Calu3 (cell line): ENCODE results near the gene HS6ST2. TPM values are rescaled to one million over a fixed set of nuclear protein-coding genes. Genes with fewer than 3 reads are reported as not detected.

ENCODE experiments used
- BruUV-seq: library from RNA; stranded (reverse); fragments of 400-500 nt; replicated peaks from 2 replicates; lab custom pipeline; 2021; lab: Mats Ljungman, UMichigan
- CTCF ChIA-PET: fragments of 300-600 bp; sonication (Branson Sonifier 250); formaldehyde crosslinking; loops from one replicate; lab custom pipeline; 2022; ENCODE audit warnings: antibody characterized with exemption; lab: Charles Lee
- DNase-seq: peaks from one replicate; pipeline ENCODE4 v3.0.0; 2022
- H3K27ac Mint-ChIP-seq: one replicate; pipeline ENCODE4 v1.8.0; 2022; ENCODE audit warnings: mixed read lengths; ENCODE audit not compliant: unreplicated experiment
- H3K27me3 Mint-ChIP-seq: one replicate; pipeline ENCODE4 v1.8.0; 2022; ENCODE audit warnings: mixed read lengths; ENCODE audit not compliant: unreplicated experiment
- H3K36me3 Mint-ChIP-seq: one replicate; pipeline ENCODE4 v1.8.0; 2022; ENCODE audit warnings: mild to moderate bottlenecking, moderate library complexity, mixed read lengths; ENCODE audit not compliant: insufficient read depth, unreplicated experiment
- H3K4me1 Mint-ChIP-seq: one replicate; pipeline ENCODE4 v1.8.0; 2022; ENCODE audit warnings: mild to moderate bottlenecking, low read depth, mixed read lengths; ENCODE audit not compliant: unreplicated experiment
- H3K4me3 Mint-ChIP-seq: one replicate; pipeline ENCODE4 v1.8.0; 2022; ENCODE audit warnings: mild to moderate bottlenecking, low read depth, moderate library complexity, mixed read lengths; ENCODE audit not compliant: unreplicated experiment
- H3K9me3 Mint-ChIP-seq: one replicate; pipeline ENCODE4 v1.8.0; 2022; ENCODE audit warnings: low read depth, mixed read lengths; ENCODE audit not compliant: unreplicated experiment
- CTCF ChIP-seq: fragments of 200-600 bp; IDR thresholded peaks from one replicate; pipeline ENCODE4 v1.8.0; 2022; ENCODE audit warnings: antibody characterized with exemption; ENCODE audit not compliant: unreplicated experiment
- intact Hi-C: fragments of 100-400 bp; cut with micrococcal nuclease; formaldehyde crosslinking; loops from one replicate; pipeline ENCODE4 v1.10.0; 2022; ENCODE audit not compliant: unreplicated experiment
- total RNA-seq: library from RNA; stranded (reverse); gene quantifications from 2 replicates; pipeline ENCODE4 v1.2.3, GENCODE V29; 2022

The HS6ST2 gene
- total RNA-seq, 1 experiment from 2014 or later: 40.7 TPM

DNA sequence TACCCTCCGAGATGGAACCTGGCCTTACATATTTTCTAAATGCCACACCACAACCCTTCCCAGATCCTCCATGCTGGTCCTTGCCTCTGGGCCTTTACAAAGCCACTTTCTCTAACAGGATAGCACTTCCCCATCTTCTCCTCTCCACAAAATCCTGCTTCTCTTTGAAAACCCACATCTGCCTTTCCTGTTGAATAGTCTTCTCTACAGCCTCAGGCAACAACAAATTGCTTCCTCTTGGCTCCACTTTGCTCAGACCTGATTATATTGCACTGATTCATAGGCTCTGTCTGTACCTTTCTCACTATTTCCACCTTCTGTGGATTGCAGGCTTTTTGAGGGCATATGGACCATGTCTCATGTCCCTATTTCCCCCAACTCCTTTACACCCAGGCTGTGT, 265.9 kb downstream of the HS6ST2 start:
- no peaks in the 10 kb centered on the region for H3K36me3 Mint-ChIP-seq
- CTCF ChIA-PET: no interaction called here
- H3K4me3 Mint-ChIP-seq: no peak overlapping the region
- H3K27me3 Mint-ChIP-seq: no peaks in the 10 kb centered on the region
- no peaks in the 10 kb centered on the region for H3K9me3 Mint-ChIP-seq
- no peak for DNase-seq
- no peak for TF ChIP-seq CTCF
- no TSS peak for BruUV-seq
- no peaks in the 10 kb centered on the region for H3K4me1 Mint-ChIP-seq
- H3K27ac Mint-ChIP-seq: no peak overlapping the region
- intact Hi-C loops: no loop called here

DNA sequence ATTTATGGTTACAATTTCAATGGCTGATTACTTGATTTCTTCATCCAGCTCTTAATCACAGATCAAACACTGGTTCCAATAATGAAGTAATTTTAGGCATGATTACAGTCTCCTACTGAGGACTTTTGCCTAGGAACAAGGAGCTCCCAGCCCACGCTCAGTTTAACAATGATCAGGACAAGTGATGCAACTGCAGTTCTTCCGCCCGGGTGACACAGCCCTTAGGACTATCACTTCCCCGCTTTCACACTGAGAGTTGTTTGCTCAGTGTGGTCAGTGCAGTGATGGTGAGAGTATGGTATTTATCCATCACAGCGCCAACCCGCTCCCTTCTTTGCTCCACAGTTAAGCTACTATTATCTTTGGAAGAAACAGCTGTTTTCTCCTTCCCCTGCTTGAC, 266.4 kb downstream of the HS6ST2 start:
- no TSS peak for BruUV-seq
- Mint-ChIP-seq H3K4me1 (no peaks in the 10 kb centered on the region), H3K9me3 (no peaks in the 10 kb centered on the region), H3K4me3 (no peak overlapping the region), H3K36me3 (no peaks in the 10 kb centered on the region), H3K27ac (no peak overlapping the region), H3K27me3 (no peaks in the 10 kb centered on the region)
- CTCF ChIA-PET: no interaction called here
- intact Hi-C loops: no loop called here
- DNase-seq: no peak
- no peak for TF ChIP-seq CTCF

DNA sequence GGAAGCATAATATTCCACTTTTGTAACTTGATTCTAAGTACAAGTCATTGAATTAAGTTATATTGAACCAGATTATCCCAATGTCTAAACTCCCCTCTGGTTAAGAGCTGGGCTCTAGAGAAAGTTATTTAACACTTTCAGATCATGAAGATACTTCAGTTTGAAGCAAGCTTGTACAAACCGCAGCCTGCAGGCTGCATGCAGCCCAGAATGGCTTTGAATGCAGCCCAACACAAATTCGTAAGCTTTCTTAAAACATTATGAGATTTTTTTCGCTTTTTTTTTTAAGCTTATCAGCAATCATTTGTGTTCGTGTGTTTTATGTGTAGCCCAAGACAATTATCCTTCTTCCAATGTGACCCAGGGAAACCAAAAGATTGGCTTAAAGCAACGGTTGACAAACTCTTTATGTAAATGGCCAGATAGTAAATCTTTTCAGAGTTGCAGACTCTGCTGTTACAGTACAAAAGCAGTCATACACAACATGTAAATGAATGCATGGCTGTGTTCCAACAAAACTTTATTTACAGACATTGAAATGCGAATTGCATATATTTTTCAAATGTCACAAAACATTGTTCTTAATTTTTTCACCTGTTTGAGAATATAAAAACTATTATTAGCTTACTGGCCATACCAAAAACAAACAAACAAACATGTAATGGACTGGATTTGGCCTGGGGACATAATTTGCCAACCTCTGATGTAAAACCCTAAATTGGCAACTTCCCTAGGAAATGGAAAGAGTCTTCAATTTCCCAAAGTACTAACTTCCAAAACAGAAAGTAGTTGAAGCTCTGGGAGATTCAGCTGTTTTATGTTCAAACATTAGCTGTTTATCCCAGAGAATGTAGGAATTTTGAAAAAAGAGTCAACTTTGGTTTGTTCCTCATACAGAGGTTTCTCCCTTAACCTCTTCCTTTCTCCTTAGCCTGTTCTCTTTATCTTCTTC, 268.5 kb downstream of the HS6ST2 start:
- intact Hi-C loops: no loop called here
- Mint-ChIP-seq H3K9me3 (no peaks in the 10 kb centered on the region), H3K27me3 (no peaks in the 10 kb centered on the region), H3K4me1 (no peaks in the 10 kb centered on the region), H3K4me3 (no peak overlapping the region), H3K27ac (no peak overlapping the region), H3K36me3 (no peaks in the 10 kb centered on the region)
- TF ChIP-seq CTCF: no peak
- BruUV-seq: no TSS peak
- DNase-seq: no peak
- CTCF ChIA-PET: interaction anchor here (0.6 kb wide), 1 partner anchor 42 kb away, joined by 4 read pairs; no protein-coding TSS in a partner anchor

- BruUV-seq: no TSS peak
- TF ChIP-seq CTCF: no peak
- no peaks in the 10 kb centered on the region for H3K36me3 Mint-ChIP-seq
- no peak overlapping the region for H3K27ac Mint-ChIP-seq
- H3K27me3 Mint-ChIP-seq: no peaks in the 10 kb centered on the region
- intact Hi-C loops: no loop called here
- no peak for DNase-seq
- peaks cover 2% of the 10 kb centered on the region for H3K9me3 Mint-ChIP-seq
- H3K4me3 Mint-ChIP-seq: no peak overlapping the region
- CTCF ChIA-PET: no interaction called here
- no peaks in the 10 kb centered on the region for H3K4me1 Mint-ChIP-seq
Measured at GRCh38 chrX:132685276-132685675, 273.2 kb downstream of the HS6ST2 start.
